GM23338 (cell line): Measurements from ENCODE around the gene TMEM273. TPM values are rescaled to one million over a fixed set of nuclear protein-coding genes. Genes with fewer than 3 reads are reported as not detected.

Experiments used
- ATAC-seq: fragments of 200-7000 bp; cut with Tn5 transposase; 3 replicates; pipeline ENCODE4 v1.9.1; 2020
- DNase-seq: peaks from one replicate; pipeline ENCODE4 v3.0.0-alpha.2; 2015; ENCODE audit warnings: low spot score
- H2AFZ ChIP-seq: fragments of 200-600 bp; sonication (generic); 2 replicates; pipeline ENCODE4 v1.8.0; 2016; ENCODE audit warnings: antibody characterized with exemption, mild to moderate bottlenecking, moderate library complexity
- H3F3A ChIP-seq: fragments of 200-600 bp; sonication (generic); replicated peaks from 2 replicates; pipeline ENCODE4 v1.8.0; 2017; ENCODE audit warnings: antibody characterized with exemption, mixed run types, low read depth
- H3K27ac ChIP-seq: fragments of 200-600 bp; sonication (generic); 2 replicates; pipeline ENCODE4 v1.6.1; 2016; ENCODE audit warnings: low read depth
- H3K27me3 ChIP-seq: fragments of 200-600 bp; sonication (generic); 2 replicates; pipeline ENCODE4 v1.8.0; 2016; ENCODE audit warnings: mild to moderate bottlenecking, mixed run types, moderate library complexity; ENCODE audit not compliant: insufficient read depth
- H3K36me3 ChIP-seq: fragments of 200-600 bp; sonication (generic); 2 replicates; pipeline ENCODE4 v1.8.0; 2016; ENCODE audit warnings: mild to moderate bottlenecking; ENCODE audit not compliant: insufficient read depth
- H3K4me1 ChIP-seq: fragments of 200-600 bp; sonication (generic); 2 replicates; pipeline ENCODE4 v1.8.0; 2016; ENCODE audit warnings: mild to moderate bottlenecking, moderate library complexity; ENCODE audit not compliant: insufficient read depth
- H3K4me2 ChIP-seq: fragments of 200-600 bp; sonication (generic); 2 replicates; pipeline ENCODE4 v1.7.1; 2017; ENCODE audit warnings: mixed run types
- H3K4me3 ChIP-seq: fragments of 200-600 bp; sonication (generic); 2 replicates; pipeline ENCODE4 v1.6.1; 2016; ENCODE audit warnings: mixed run types
- H3K79me2 ChIP-seq: fragments of 200-600 bp; sonication (generic); replicated peaks from 2 replicates; pipeline ENCODE4 v1.8.0; 2017; ENCODE audit warnings: mild to moderate bottlenecking; ENCODE audit not compliant: insufficient read depth
- H3K9me2 ChIP-seq: fragments of 200-600 bp; sonication (generic); 2 replicates; pipeline ENCODE4 v1.8.0; 2017; ENCODE audit not compliant: insufficient read depth
- H4K20me1 ChIP-seq: fragments of 200-600 bp; sonication (generic); replicated peaks from 2 replicates; pipeline ENCODE4 v1.8.0; 2017; ENCODE audit warnings: mild to moderate bottlenecking; ENCODE audit not compliant: insufficient read depth
- H3K27ac Mint-ChIP-seq: 2 replicates; pipeline ENCODE4 v1.8.0; 2020; ENCODE audit warnings: inconsistent platforms, mild to moderate bottlenecking, moderate library complexity, mixed read lengths
- H3K27me3 Mint-ChIP-seq: 3 replicates; pipeline ENCODE4 v1.8.0; 2022; ENCODE audit warnings: low read depth, mild to moderate bottlenecking, moderate library complexity, mixed read lengths, inconsistent platforms; ENCODE audit not compliant: insufficient read depth, poor library complexity
- H3K36me3 Mint-ChIP-seq: 3 replicates; pipeline ENCODE4 v1.8.0; 2021; ENCODE audit warnings: low read depth, mild to moderate bottlenecking, inconsistent platforms, moderate library complexity, mixed read lengths
- H3K4me1 Mint-ChIP-seq: 3 replicates; pipeline ENCODE4 v1.8.0; 2020; ENCODE audit warnings: mild to moderate bottlenecking, inconsistent platforms, mixed read lengths
- H3K4me3 Mint-ChIP-seq: 3 replicates; pipeline ENCODE4 v1.8.0; 2021; ENCODE audit warnings: moderate library complexity, mild to moderate bottlenecking, inconsistent platforms, mixed read lengths
- H3K9me3 Mint-ChIP-seq: 3 replicates; pipeline ENCODE4 v1.8.0; 2020; ENCODE audit warnings: moderate library complexity, mild to moderate bottlenecking, inconsistent platforms, mixed read lengths
- CREB1 ChIP-seq: fragments of 250-450 bp; sonication (Bioruptor Pico); IDR thresholded peaks from 2 replicates; pipeline ENCODE4 v1.5.0; 2020; ENCODE audit warnings: low read depth, mild to moderate bottlenecking, moderate library complexity
- EZH2 ChIP-seq: fragments of 200-600 bp; sonication (generic); IDR thresholded peaks from one replicate; pipeline ENCODE4 v1.8.0; 2017; ENCODE audit warnings: antibody characterized with exemption, mild to moderate bottlenecking, low read depth; ENCODE audit not compliant: unreplicated experiment
- EZH2phosphoT487 ChIP-seq: fragments of 200-600 bp; sonication (generic); IDR thresholded peaks from one replicate; pipeline ENCODE4 v1.8.1; 2018; ENCODE audit warnings: antibody characterized with exemption; ENCODE audit not compliant: unreplicated experiment
- JUNB ChIP-seq: IDR thresholded peaks from one replicate; pipeline ENCODE4 v1.6.1; 2016; ENCODE audit warnings: antibody characterized with exemption; ENCODE audit not compliant: unreplicated experiment
- NANOG ChIP-seq: IDR thresholded peaks from 2 replicates; pipeline ENCODE4 v1.6.1; 2016; ENCODE audit warnings: antibody characterized with exemption, borderline replicate concordance
- POLR2AphosphoS5 ChIP-seq: IDR thresholded peaks from 2 replicates; pipeline ENCODE4 v1.6.1; 2016; ENCODE audit warnings: antibody characterized with exemption, low read depth
- REST ChIP-seq: IDR thresholded peaks from one replicate; pipeline ENCODE4 v1.6.1; 2018; ENCODE audit warnings: antibody characterized with exemption; ENCODE audit not compliant: unreplicated experiment
- STAT1 ChIP-seq: IDR thresholded peaks from one replicate; pipeline ENCODE4 v1.6.1; 2016; ENCODE audit warnings: antibody characterized with exemption; ENCODE audit not compliant: unreplicated experiment
- ZNF114 ChIP-seq: fragments of 250-450 bp; sonication (Bioruptor Pico); IDR thresholded peaks from 2 replicates; pipeline ENCODE4 v1.5.0; 2020; ENCODE audit warnings: mild to moderate bottlenecking, moderate library complexity
- ZNF331 ChIP-seq: fragments of 250-450 bp; sonication (Bioruptor Pico); IDR thresholded peaks from 2 replicates; pipeline ENCODE4 v1.5.0; 2020; ENCODE audit warnings: low read depth, mild to moderate bottlenecking, moderate library complexity
- polyA plus RNA-seq: library from polyadenylated mRNA; unstranded; fragments of >200 nt; fragmentation: Nextera tagmentation; extraction: Ambion mirVana; gene quantifications from 2 replicates; pipeline ENCODE4 v1.2.1, GENCODE V29; 2016
- total RNA-seq: library from RNA; depleted of rRNA; stranded (reverse); fragments of >200 nt; shearing (Covaris generic); gene quantifications from 2 replicates; pipeline ENCODE4 v1.2.3, GENCODE V29; 2014
- TF ChIP-seq, protein P1 (sequence below): fragments of 250-450 bp; sonication (Bioruptor Pico); IDR thresholded peaks from 2 replicates; pipeline ENCODE4 v1.5.0; 2020; ENCODE audit warnings: mild to moderate bottlenecking, moderate library complexity
- TF ChIP-seq, protein P2 (sequence below): IDR thresholded peaks from 2 replicates; pipeline ENCODE4 v1.6.1; 2016; ENCODE audit warnings: antibody characterized with exemption
- TF ChIP-seq, protein P3 (sequence below), 2 experiments: fragments of 200-600 bp in 1 of 2; sonication (generic) in 1 of 2; conservative IDR thresholded peaks; 2 replicates each; pipeline versions ENCODE4 v1.5.1 to v1.6.1; 2016 to 2017; ENCODE audit warnings: antibody characterized with exemption in 2 of 2, low read depth in 2 of 2, mild to moderate bottlenecking in 2 of 2, moderate library complexity in 1 of 2

The TMEM273 gene
- total and polyA plus RNA-seq, 2 experiments from 2014 or later, result not detected

GRCh38 chr10:49207936-49208487, 19.8 kb upstream of the TMEM273 start:
- Histone ChIP-seq H3K4me2 (no peak overlapping the region), H3K79me2 (no peaks in the 10 kb centered on the region), H3K4me3 (no peak overlapping the region), H3K27ac (no peak overlapping the region), H3F3A (no peaks in the 10 kb centered on the region), H3K36me3 (no peaks in the 10 kb centered on the region), H3K4me1 (no peaks in the 10 kb centered on the region), H3K27me3 (no peaks in the 10 kb centered on the region), H4K20me1 (no peaks in the 10 kb centered on the region), H3K9me2 (peaks cover 16% of the 10 kb centered on the region; the same call in 1 of the 2 replicates), H2AFZ (no peak overlapping the region)
- H3K4me3 Mint-ChIP-seq, result no peak overlapping the region
- DNase-seq, result no peak
- H3K9me3 Mint-ChIP-seq, result no peaks in the 10 kb centered on the region; the same call in 1 of the 3 replicates
- H3K27ac Mint-ChIP-seq, result no peak overlapping the region
- peaks cover 4% of the 10 kb centered on the region for H3K4me1 Mint-ChIP-seq
- no peak for ATAC-seq
- no peaks in the 10 kb centered on the region for H3K36me3 Mint-ChIP-seq
- no peak for TF ChIP-seq ZNF114 (CRISPR knock-in tag)
- TF ChIP-seq, protein P1, sequence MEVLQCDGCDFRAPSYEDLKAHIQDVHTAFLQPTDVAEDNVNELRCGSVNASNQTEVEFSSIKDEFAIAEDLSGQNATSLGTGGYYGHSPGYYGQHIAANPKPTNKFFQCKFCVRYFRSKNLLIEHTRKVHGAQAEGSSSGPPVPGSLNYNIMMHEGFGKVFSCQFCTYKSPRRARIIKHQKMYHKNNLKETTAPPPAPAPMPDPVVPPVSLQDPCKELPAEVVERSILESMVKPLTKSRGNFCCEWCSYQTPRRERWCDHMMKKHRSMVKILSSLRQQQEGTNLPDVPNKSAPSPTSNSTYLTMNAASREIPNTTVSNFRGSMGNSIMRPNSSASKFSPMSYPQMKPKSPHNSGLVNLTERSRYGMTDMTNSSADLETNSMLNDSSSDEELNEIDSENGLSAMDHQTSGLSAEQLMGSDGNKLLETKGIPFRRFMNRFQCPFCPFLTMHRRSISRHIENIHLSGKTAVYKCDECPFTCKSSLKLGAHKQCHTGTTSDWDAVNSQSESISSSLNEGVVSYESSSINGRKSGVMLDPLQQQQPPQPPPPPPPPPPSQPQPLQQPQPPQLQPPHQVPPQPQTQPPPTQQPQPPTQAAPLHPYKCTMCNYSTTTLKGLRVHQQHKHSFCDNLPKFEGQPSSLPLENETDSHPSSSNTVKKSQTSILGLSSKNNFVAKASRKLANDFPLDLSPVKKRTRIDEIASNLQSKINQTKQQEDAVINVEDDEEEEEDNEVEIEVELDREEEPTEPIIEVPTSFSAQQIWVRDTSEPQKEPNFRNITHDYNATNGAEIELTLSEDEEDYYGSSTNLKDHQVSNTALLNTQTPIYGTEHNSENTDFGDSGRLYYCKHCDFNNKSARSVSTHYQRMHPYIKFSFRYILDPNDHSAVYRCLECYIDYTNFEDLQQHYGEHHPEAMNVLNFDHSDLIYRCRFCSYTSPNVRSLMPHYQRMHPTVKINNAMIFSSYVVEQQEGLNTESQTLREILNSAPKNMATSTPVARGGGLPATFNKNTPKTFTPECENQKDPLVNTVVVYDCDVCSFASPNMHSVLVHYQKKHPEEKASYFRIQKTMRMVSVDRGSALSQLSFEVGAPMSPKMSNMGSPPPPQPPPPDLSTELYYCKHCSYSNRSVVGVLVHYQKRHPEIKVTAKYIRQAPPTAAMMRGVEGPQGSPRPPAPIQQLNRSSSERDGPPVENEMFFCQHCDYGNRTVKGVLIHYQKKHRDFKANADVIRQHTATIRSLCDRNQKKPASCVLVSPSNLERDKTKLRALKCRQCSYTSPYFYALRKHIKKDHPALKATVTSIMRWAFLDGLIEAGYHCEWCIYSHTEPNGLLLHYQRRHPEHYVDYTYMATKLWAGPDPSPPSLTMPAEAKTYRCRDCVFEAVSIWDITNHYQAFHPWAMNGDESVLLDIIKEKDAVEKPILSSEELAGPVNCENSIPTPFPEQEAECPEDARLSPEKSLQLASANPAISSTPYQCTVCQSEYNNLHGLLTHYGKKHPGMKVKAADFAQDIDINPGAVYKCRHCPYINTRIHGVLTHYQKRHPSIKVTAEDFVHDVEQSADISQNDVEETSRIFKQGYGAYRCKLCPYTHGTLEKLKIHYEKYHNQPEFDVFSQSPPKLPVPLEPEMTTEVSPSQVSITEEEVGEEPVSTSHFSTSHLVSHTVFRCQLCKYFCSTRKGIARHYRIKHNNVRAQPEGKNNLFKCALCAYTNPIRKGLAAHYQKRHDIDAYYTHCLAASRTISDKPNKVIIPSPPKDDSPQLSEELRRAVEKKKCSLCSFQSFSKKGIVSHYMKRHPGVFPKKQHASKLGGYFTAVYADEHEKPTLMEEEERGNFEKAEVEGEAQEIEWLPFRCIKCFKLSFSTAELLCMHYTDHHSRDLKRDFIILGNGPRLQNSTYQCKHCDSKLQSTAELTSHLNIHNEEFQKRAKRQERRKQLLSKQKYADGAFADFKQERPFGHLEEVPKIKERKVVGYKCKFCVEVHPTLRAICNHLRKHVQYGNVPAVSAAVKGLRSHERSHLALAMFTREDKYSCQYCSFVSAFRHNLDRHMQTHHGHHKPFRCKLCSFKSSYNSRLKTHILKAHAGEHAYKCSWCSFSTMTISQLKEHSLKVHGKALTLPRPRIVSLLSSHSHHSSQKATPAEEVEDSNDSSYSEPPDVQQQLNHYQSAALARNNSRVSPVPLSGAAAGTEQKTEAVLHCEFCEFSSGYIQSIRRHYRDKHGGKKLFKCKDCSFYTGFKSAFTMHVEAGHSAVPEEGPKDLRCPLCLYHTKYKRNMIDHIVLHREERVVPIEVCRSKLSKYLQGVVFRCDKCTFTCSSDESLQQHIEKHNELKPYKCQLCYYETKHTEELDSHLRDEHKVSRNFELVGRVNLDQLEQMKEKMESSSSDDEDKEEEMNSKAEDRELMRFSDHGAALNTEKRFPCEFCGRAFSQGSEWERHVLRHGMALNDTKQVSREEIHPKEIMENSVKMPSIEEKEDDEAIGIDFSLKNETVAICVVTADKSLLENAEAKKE (CRISPR knock-in tag), result no peak
- no peak for TF ChIP-seq JUNB
- no peak for TF ChIP-seq STAT1
- no peak for TF ChIP-seq NANOG
- TF ChIP-seq, protein P2, sequence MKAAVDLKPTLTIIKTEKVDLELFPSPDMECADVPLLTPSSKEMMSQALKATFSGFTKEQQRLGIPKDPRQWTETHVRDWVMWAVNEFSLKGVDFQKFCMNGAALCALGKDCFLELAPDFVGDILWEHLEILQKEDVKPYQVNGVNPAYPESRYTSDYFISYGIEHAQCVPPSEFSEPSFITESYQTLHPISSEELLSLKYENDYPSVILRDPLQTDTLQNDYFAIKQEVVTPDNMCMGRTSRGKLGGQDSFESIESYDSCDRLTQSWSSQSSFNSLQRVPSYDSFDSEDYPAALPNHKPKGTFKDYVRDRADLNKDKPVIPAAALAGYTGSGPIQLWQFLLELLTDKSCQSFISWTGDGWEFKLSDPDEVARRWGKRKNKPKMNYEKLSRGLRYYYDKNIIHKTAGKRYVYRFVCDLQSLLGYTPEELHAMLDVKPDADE, result no peak
- no peak for TF ChIP-seq CREB1 (CRISPR knock-in tag)
- no peak for TF ChIP-seq REST
- TF ChIP-seq EZH2phosphoT487, result no peak
- no peak for TF ChIP-seq POLR2AphosphoS5
- TF ChIP-seq EZH2, result no peak
- TF ChIP-seq, protein P3, sequence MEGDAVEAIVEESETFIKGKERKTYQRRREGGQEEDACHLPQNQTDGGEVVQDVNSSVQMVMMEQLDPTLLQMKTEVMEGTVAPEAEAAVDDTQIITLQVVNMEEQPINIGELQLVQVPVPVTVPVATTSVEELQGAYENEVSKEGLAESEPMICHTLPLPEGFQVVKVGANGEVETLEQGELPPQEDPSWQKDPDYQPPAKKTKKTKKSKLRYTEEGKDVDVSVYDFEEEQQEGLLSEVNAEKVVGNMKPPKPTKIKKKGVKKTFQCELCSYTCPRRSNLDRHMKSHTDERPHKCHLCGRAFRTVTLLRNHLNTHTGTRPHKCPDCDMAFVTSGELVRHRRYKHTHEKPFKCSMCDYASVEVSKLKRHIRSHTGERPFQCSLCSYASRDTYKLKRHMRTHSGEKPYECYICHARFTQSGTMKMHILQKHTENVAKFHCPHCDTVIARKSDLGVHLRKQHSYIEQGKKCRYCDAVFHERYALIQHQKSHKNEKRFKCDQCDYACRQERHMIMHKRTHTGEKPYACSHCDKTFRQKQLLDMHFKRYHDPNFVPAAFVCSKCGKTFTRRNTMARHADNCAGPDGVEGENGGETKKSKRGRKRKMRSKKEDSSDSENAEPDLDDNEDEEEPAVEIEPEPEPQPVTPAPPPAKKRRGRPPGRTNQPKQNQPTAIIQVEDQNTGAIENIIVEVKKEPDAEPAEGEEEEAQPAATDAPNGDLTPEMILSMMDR (conservative IDR thresholded peaks at IDR 0.05; ENCODE audit: low read depth in 2 of 2), result no peak
- no peak for TF ChIP-seq ZNF331 (CRISPR knock-in tag)
- H3K27me3 Mint-ChIP-seq, result peaks cover 3% of the 10 kb centered on the region
